HG02938 (cell line): ENCODE data around the gene CXCL1.
"Not testable (repeated sequence)": the region's sequence is repeated elsewhere in the genome, so short reads cannot be mapped to it uniquely, and the experiment has no call there.

Source experiments
- ATAC-seq: cut with Tn5 transposase; IDR thresholded peaks from one replicate; pipeline ENCODE4 v1.9.1; 2021; ENCODE audit warnings: mild to moderate bottlenecking, moderate library complexity; ENCODE audit not compliant: unreplicated experiment

CXCL1 gene

GRCh38 chr4:73874386-73874785, 5.2 kb downstream of the CXCL1 start:
- ATAC-seq, result no peak

- ATAC-seq, result no peak
Measured at GRCh38 chr4:73875401-73875800, 6.2 kb downstream of the CXCL1 start.

GRCh38 chr4:73883306-73883705, 14.1 kb downstream of the CXCL1 start:
- ATAC-seq, result no peak

- ATAC-seq, result no peak
Measured at GRCh38 chr4:73885574-73886267, 16.5 kb downstream of the CXCL1 start.

GRCh38 chr4:73891326-73891725, 22.1 kb downstream of the CXCL1 start:
- no peak for ATAC-seq

GRCh38 chr4:73891739-73892405, 22.7 kb downstream of the CXCL1 start:
- no peak for ATAC-seq

- ATAC-seq, result no peak
Measured at GRCh38 chr4:73892966-73893365, 23.8 kb downstream of the CXCL1 start.

GRCh38 chr4:73894001-73894400, 24.8 kb downstream of the CXCL1 start:
- no peak for ATAC-seq

GRCh38 chr4:73895201-73896175, 26.3 kb downstream of the CXCL1 start:
- no peak for ATAC-seq

GRCh38 chr4:73896416-73896815, 27.2 kb downstream of the CXCL1 start:
- no peak for ATAC-seq

GRCh38 chr4:73897380-73898136, 28.4 kb downstream of the CXCL1 start:
- ATAC-seq, result no peak

- ATAC-seq, result not testable (repeated sequence)
Measured at GRCh38 chr4:73899338-73899737, 30.1 kb downstream of the CXCL1 start.

- no peak for ATAC-seq
Measured at GRCh38 chr4:73901031-73901430, 31.8 kb downstream of the CXCL1 start.

GRCh38 chr4:73902038-73902637, 32.9 kb downstream of the CXCL1 start:
- no peak for ATAC-seq

- ATAC-seq, result no peak
Measured at GRCh38 chr4:73902817-73903547, 33.8 kb downstream of the CXCL1 start.

GRCh38 chr4:73904491-73904890, 35.3 kb downstream of the CXCL1 start:
- no peak for ATAC-seq

- ATAC-seq, result no peak
Measured at GRCh38 chr4:73908965-73909364, 39.8 kb downstream of the CXCL1 start.

- no peak for ATAC-seq
Measured at GRCh38 chr4:73911746-73912145, 42.6 kb downstream of the CXCL1 start.

- ATAC-seq, result no peak
Measured at GRCh38 chr4:73912191-73912590, 43.0 kb downstream of the CXCL1 start.

- no peak for ATAC-seq
Measured at GRCh38 chr4:73914071-73914470, 44.9 kb downstream of the CXCL1 start.
